ENCODE data around the gene C7orf25. TPM values are rescaled to one million over a fixed set of nuclear protein-coding genes. Genes with fewer than 3 reads are reported as not detected.

The C7orf25 gene
- total and polyA plus RNA-seq, 12 donors: 1.4 to 10.3 (median 3.3) TPM

GRCh38 chr7:42940985-42941847, 29.3 kb upstream of the C7orf25 start:
- Histone ChIP-seq H3K36me3 (peaks cover 0 to 48% (median 19%) of the 10 kb centered on the region in 9 donors), H3K4me3 (no peak overlapping the region), H3K27ac (no peak overlapping the region), H3K4me1 (peaks cover 0 to 4% (median 0%) of the 10 kb centered on the region in 9 donors), H3K27me3 (no peaks in the 10 kb centered on the region), H3K9me3 (no peaks in the 10 kb centered on the region)
- intact Hi-C loops (cut with DNase I): loop anchor here (2.0 to 10.0 kb wide), 12 partner anchors 164 to 901 kb away; partner anchors contain the start of gene HECW1 (in 1 of the 10)
- DNase-seq (peak; percentile 70 to 75), ATAC-seq (peak; percentile 23 to 83 (median 66))
- peak; percentile 78 to 92 (median 88) for TF ChIP-seq CTCF (IDR thresholded peaks at IDR 0.05)
- 56% methylated on average over 13 of the region's 13 CpGs for WGBS, 2 donors

GRCh38 chr7:42939457-42940240, 27.8 kb upstream of the C7orf25 start:
- WGBS, 2 donors: 89 to 95% methylated on average over 4 of the region's 4 CpGs
- no peak overlapping the region for H3K4me3 ChIP-seq
- no peaks in the 10 kb centered on the region for H3K9me3 ChIP-seq
- H3K4me1 ChIP-seq: peaks cover 0 to 7% (median 0%) of the 10 kb centered on the region in 9 donors
- H3K27me3 ChIP-seq: no peaks in the 10 kb centered on the region
- H3K27ac ChIP-seq: no peak overlapping the region
- intact Hi-C loops (cut with DNase I): loop anchor here (2.0 to 10.0 kb wide), 16 partner anchors 165 to 903 kb away; partner anchors contain the start of genes COA1 (in 1 of the 10) and HECW1 (in 1 of the 10)
- DNase-seq: no peak
- ATAC-seq: no peak
- H3K36me3 ChIP-seq: peaks cover 0 to 63% (median 28%) of the 10 kb centered on the region in 9 donors
- TF ChIP-seq CTCF (IDR thresholded peaks at IDR 0.05): no peak

- peaks cover 5 to 28% (median 20%) of the 10 kb centered on the region in 9 donors for H3K4me1 ChIP-seq
- no peak for TF ChIP-seq CTCF (IDR thresholded peaks at IDR 0.05)
- no peaks in the 10 kb centered on the region for H3K27me3 ChIP-seq
- DNase-seq: no peak
- no peaks in the 10 kb centered on the region for H3K9me3 ChIP-seq
- no peak overlapping the region for H3K27ac ChIP-seq
- peaks cover 0 to 64% (median 28%) of the 10 kb centered on the region in 9 donors for H3K36me3 ChIP-seq
- WGBS, 2 donors: 94 to 96% methylated on average over 5 of the region's 5 CpGs
- ATAC-seq: no peak
- intact Hi-C loops (cut with DNase I): loop anchor here in 4 of 10 donors (10.0 kb wide), 4 partner anchors 769 to 899 kb away; partner anchors contain the start of gene COA1 (in 1 of the 4)
- H3K4me3 ChIP-seq: no peak overlapping the region
Measured at GRCh38 chr7:42935861-42936260, 24.0 kb upstream of the C7orf25 start.

- Histone ChIP-seq H3K9me3 (no peaks in the 10 kb centered on the region), H3K4me3 (no peak overlapping the region), H3K27me3 (no peaks in the 10 kb centered on the region), H3K27ac (peak overlapping the region in 1 of 10 donors; percentile 87), H3K36me3 (peaks cover 0 to 48% (median 22%) of the 10 kb centered on the region in 9 donors), H3K4me1 (peaks cover 5 to 44% (median 36%) of the 10 kb centered on the region in 9 donors)
- 86 to 88% methylated on average over 3 of the region's 3 CpGs for WGBS, 2 donors
- ATAC-seq: no peak
- DNase-seq: no peak
- TF ChIP-seq CTCF (IDR thresholded peaks at IDR 0.05): no peak
- intact Hi-C loops (cut with DNase I): loop anchor here in 4 of 10 donors (10.0 kb wide), 4 partner anchors 771 to 901 kb away; partner anchors contain the start of gene COA1 (in 1 of the 4)
Measured at GRCh38 chr7:42934291-42934690, 22.4 kb upstream of the C7orf25 start.
